ENCODE data around the gene SH2D3C.

The SH2D3C gene

GRCh38 chr9:127703289-127703946 is 75.0 kb downstream of the SH2D3C start:
- no peak for DNase-seq (ENCODE audit: low read depth in 1 of 2, low spot score in 1 of 2)

- no peak for DNase-seq (ENCODE audit: low read depth in 1 of 2, low spot score in 1 of 2)
Observed at GRCh38 chr9:127700594-127701255, 77.7 kb downstream of the SH2D3C start.

- no peak for DNase-seq (ENCODE audit: low read depth in 1 of 2, low spot score in 1 of 2)
Observed at GRCh38 chr9:127700140-127700539, 78.3 kb downstream of the SH2D3C start.

GRCh38 chr9:127698985-127699670 is 79.3 kb downstream of the SH2D3C start:
- DNase-seq (ENCODE audit: low read depth in 1 of 2, low spot score in 1 of 2) = peak; percentile 63 to 86

GRCh38 chr9:127698386-127698785 is 80.1 kb downstream of the SH2D3C start:
- no peak for DNase-seq (ENCODE audit: low read depth in 1 of 2, low spot score in 1 of 2)

- DNase-seq (ENCODE audit: low read depth in 1 of 2, low spot score in 1 of 2) = no peak
Observed at GRCh38 chr9:127697575-127697974, 80.9 kb downstream of the SH2D3C start.

GRCh38 chr9:127694890-127695720 is 83.4 kb downstream of the SH2D3C start:
- DNase-seq (ENCODE audit: low read depth in 1 of 2, low spot score in 1 of 2) = no peak

GRCh38 chr9:127693697-127694096 is 84.8 kb downstream of the SH2D3C start:
- no peak for DNase-seq (ENCODE audit: low read depth in 1 of 2, low spot score in 1 of 2)

GRCh38 chr9:127693143-127693542 is 85.3 kb downstream of the SH2D3C start:
- no peak for DNase-seq (ENCODE audit: low read depth in 1 of 2, low spot score in 1 of 2)

GRCh38 chr9:127692071-127692470 is 86.4 kb downstream of the SH2D3C start:
- DNase-seq (ENCODE audit: low read depth in 1 of 2, low spot score in 1 of 2) = no peak

GRCh38 chr9:127690735-127691134 is 87.7 kb downstream of the SH2D3C start:
- DNase-seq (ENCODE audit: low read depth in 1 of 2, low spot score in 1 of 2) = no peak

GRCh38 chr9:127689329-127690000 is 89.0 kb downstream of the SH2D3C start:
- DNase-seq (ENCODE audit: low read depth in 1 of 2, low spot score in 1 of 2) = no peak
